Neural cell (in vitro differentiated cells): ENCODE data around the gene RBPJL. TPM values are rescaled to one million over a fixed set of nuclear protein-coding genes. Genes with fewer than 3 reads are reported as not detected.

ENCODE experiments used
- H2AFZ ChIP-seq: fragments of 200-600, 300-800 bp; sonication (generic), shearing (Covaris generic); 2 replicates; pipeline ENCODE4 v1.6.0; 2014; ENCODE audit warnings: low read depth, mild to moderate bottlenecking, antibody characterized with exemption, low read length, moderate library complexity
- H3F3A ChIP-seq: fragments of 200-600 bp; shearing (Covaris generic); 2 replicates; pipeline ENCODE4 v1.6.1; 2016; ENCODE audit warnings: mild to moderate bottlenecking, moderate library complexity, mixed read lengths, antibody characterized with exemption, low read length; ENCODE audit not compliant: insufficient read depth, poor library complexity, severe bottlenecking
- H3K27ac ChIP-seq: fragments of 200-600, 300-800 bp; sonication (generic), shearing (Covaris generic); 2 replicates; pipeline ENCODE4 v1.5.1; 2014; ENCODE audit warnings: mild to moderate bottlenecking, low read length, moderate library complexity
- H3K27me3 ChIP-seq: fragments of 300-800, 200-600 bp; sonication (generic), shearing (Covaris generic); 2 replicates; pipeline ENCODE4 v1.6.0; 2014; ENCODE audit warnings: mild to moderate bottlenecking, low read depth, low read length, moderate library complexity; ENCODE audit not compliant: insufficient read depth
- H3K36me3 ChIP-seq: fragments of 300-800, 200-600 bp; sonication (generic), shearing (Covaris generic); 2 replicates; pipeline ENCODE4 v1.5.1; 2014; ENCODE audit warnings: mild to moderate bottlenecking, antibody characterized with exemption, low read length, moderate library complexity; ENCODE audit not compliant: insufficient read depth
- H3K4me2 ChIP-seq: fragments of 300-800, 200-600 bp; sonication (generic), shearing (Covaris generic); 2 replicates; pipeline ENCODE4 v1.6.0; 2014; ENCODE audit warnings: mild to moderate bottlenecking, low read length
- H3K4me3 ChIP-seq: fragments of 300-800, 200-600 bp; sonication (generic), shearing (Covaris generic); 2 replicates; pipeline ENCODE4 v1.5.1; 2014; ENCODE audit warnings: mild to moderate bottlenecking, low read length, moderate library complexity
- H3K79me2 ChIP-seq: fragments of 200-600 bp; shearing (Covaris generic); replicated peaks from 2 replicates; pipeline ENCODE4 v1.6.0; 2014; ENCODE audit warnings: mild to moderate bottlenecking, low read length, moderate library complexity; ENCODE audit not compliant: insufficient read depth
- H3K9ac ChIP-seq: fragments of 300-800, 200-600 bp; sonication (generic), shearing (Covaris generic); 2 replicates; pipeline ENCODE4 v1.6.1; 2016; ENCODE audit warnings: mild to moderate bottlenecking, low read length, mixed read lengths
- H3K9me2 ChIP-seq: fragments of 200-600 bp; shearing (Covaris generic); 2 replicates; pipeline ENCODE4 v1.6.1; 2016; ENCODE audit warnings: mild to moderate bottlenecking, low read length, mixed read lengths; ENCODE audit not compliant: insufficient read depth
- H3K9me3 ChIP-seq: fragments of 200-600, 300-800 bp; sonication (generic), shearing (Covaris generic); 2 replicates; pipeline ENCODE4 v1.6.1; 2016; ENCODE audit warnings: mild to moderate bottlenecking, mixed run types, low read length, moderate library complexity, mixed read lengths
- H4K20me1 ChIP-seq: fragments of 200-600 bp; shearing (Covaris generic); 2 replicates; pipeline ENCODE4 v1.6.1; 2016; ENCODE audit warnings: mild to moderate bottlenecking, mixed run types; ENCODE audit not compliant: insufficient read depth
- CTCF ChIP-seq: fragments of 450-650 bp; IDR thresholded peaks from 2 replicates; pipeline ENCODE4 v1.5.1; 2014; ENCODE audit warnings: antibody characterized with exemption, mild to moderate bottlenecking, moderate library complexity; ENCODE audit not compliant: poor library complexity, severe bottlenecking
- EP300 ChIP-seq: fragments of 450-650 bp; conservative IDR thresholded peaks from 2 replicates; pipeline ENCODE4 v1.6.1; 2014; ENCODE audit warnings: antibody characterized with exemption, mild to moderate bottlenecking, moderate library complexity; ENCODE audit not compliant: poor library complexity, severe bottlenecking
- EZH2 ChIP-seq: fragments of 200-600, 300-800 bp; shearing (Covaris generic), sonication (generic); IDR thresholded peaks from 2 replicates; pipeline ENCODE4 v1.6.1; 2014; ENCODE audit warnings: antibody characterized with exemption, low read length, borderline replicate concordance, mild to moderate bottlenecking; ENCODE audit not compliant: insufficient read depth, poor library complexity, severe bottlenecking
- MXI1 ChIP-seq: fragments of 450-650 bp; conservative IDR thresholded peaks from 2 replicates; pipeline ENCODE4 v1.6.1; 2014; ENCODE audit warnings: antibody characterized with exemption, mild to moderate bottlenecking; ENCODE audit not compliant: poor library complexity, severe bottlenecking
- POLR2AphosphoS5 ChIP-seq: IDR thresholded peaks from 2 replicates; pipeline ENCODE4 v1.6.1; 2012
- RAD21 ChIP-seq: fragments of 450-650 bp; conservative IDR thresholded peaks from 2 replicates; pipeline ENCODE4 v1.6.1; 2014; ENCODE audit warnings: antibody characterized with exemption, mild to moderate bottlenecking, moderate library complexity
- SMC3 ChIP-seq: fragments of 450-650 bp; conservative IDR thresholded peaks from 2 replicates; pipeline ENCODE4 v1.6.1; 2014; ENCODE audit warnings: antibody characterized with exemption, mild to moderate bottlenecking, moderate library complexity; ENCODE audit not compliant: poor library complexity
- TAF1 ChIP-seq: IDR thresholded peaks from 2 replicates; pipeline ENCODE4 v1.6.1; 2012; ENCODE audit warnings: low read depth
- polyA plus RNA-seq: library from polyadenylated mRNA; depleted of rRNA; stranded (reverse); fragments of >200 nt; gene quantifications from 2 replicates; pipeline ENCODE4 v1.2.3, GENCODE V29; 2014
- TF ChIP-seq, protein P1 (sequence below): IDR thresholded peaks from 2 replicates; pipeline ENCODE4 v1.6.1; 2012; ENCODE audit warnings: borderline replicate concordance

RBPJL gene
- polyA plus RNA-seq, 1 donor from 2014 or later: not detected

DNA sequence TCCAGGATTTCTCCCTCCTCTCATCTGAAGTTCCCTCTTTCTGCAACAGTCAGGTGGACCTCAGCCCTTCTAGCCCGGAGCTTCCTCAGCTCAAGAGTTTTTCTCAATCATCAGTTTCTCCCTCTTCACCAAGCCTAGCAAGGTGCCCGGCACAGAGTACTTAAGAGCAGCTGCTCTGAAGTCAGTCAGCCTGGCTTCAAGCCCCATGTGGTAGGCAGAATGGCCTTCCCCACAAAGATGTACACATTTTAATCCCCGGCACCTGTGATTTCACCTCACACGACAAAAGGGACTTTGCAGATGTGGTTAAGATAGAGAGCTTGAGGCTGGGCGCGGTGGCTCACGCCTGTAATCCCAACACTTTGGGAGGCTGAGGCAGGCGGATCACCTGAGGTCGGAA, 15.1 kb upstream of the RBPJL start:
- no peaks in the 10 kb centered on the region for H3K36me3 ChIP-seq
- H3F3A ChIP-seq: no peaks in the 10 kb centered on the region
- peaks cover 14% of the 10 kb centered on the region for H3K27me3 ChIP-seq
- no peak overlapping the region for H3K4me3 ChIP-seq
- H3K9me3 ChIP-seq: peaks cover 3% of the 10 kb centered on the region
- no peaks in the 10 kb centered on the region for H3K79me2 ChIP-seq
- no peak overlapping the region for H3K4me2 ChIP-seq
- no peaks in the 10 kb centered on the region for H3K9me2 ChIP-seq
- no peak for TF ChIP-seq SMC3
- no peak for TF ChIP-seq MXI1
- TF ChIP-seq EP300: no peak
- no peak for TF ChIP-seq CTCF
- no peak for TF ChIP-seq EZH2
- no peak for TF ChIP-seq POLR2AphosphoS5
- no peak for TF ChIP-seq RAD21
- TF ChIP-seq TAF1: no peak
- TF ChIP-seq, protein P1, sequence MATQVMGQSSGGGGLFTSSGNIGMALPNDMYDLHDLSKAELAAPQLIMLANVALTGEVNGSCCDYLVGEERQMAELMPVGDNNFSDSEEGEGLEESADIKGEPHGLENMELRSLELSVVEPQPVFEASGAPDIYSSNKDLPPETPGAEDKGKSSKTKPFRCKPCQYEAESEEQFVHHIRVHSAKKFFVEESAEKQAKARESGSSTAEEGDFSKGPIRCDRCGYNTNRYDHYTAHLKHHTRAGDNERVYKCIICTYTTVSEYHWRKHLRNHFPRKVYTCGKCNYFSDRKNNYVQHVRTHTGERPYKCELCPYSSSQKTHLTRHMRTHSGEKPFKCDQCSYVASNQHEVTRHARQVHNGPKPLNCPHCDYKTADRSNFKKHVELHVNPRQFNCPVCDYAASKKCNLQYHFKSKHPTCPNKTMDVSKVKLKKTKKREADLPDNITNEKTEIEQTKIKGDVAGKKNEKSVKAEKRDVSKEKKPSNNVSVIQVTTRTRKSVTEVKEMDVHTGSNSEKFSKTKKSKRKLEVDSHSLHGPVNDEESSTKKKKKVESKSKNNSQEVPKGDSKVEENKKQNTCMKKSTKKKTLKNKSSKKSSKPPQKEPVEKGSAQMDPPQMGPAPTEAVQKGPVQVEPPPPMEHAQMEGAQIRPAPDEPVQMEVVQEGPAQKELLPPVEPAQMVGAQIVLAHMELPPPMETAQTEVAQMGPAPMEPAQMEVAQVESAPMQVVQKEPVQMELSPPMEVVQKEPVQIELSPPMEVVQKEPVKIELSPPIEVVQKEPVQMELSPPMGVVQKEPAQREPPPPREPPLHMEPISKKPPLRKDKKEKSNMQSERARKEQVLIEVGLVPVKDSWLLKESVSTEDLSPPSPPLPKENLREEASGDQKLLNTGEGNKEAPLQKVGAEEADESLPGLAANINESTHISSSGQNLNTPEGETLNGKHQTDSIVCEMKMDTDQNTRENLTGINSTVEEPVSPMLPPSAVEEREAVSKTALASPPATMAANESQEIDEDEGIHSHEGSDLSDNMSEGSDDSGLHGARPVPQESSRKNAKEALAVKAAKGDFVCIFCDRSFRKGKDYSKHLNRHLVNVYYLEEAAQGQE: no peak
- no peak overlapping the region for H3K9ac ChIP-seq
- no peak overlapping the region for H3K27ac ChIP-seq
- H4K20me1 ChIP-seq: no peaks in the 10 kb centered on the region
- no peak overlapping the region for H2AFZ ChIP-seq

GRCh38 chr20:45292343-45292742, 14.3 kb upstream of the RBPJL start:
- Histone ChIP-seq H3K4me3 (no peak overlapping the region), H3K4me2 (no peak overlapping the region)

More at GRCh38 chr20:45292343-45292742, 14.3 kb upstream of the RBPJL start:
- no peak overlapping the region for H3K9ac ChIP-seq
- no peaks in the 10 kb centered on the region for H3K36me3 ChIP-seq
- TF ChIP-seq SMC3 (no peak), POLR2AphosphoS5 (no peak)
- H3K9me2 ChIP-seq: no peaks in the 10 kb centered on the region
- H4K20me1 ChIP-seq: no peaks in the 10 kb centered on the region
- no peak overlapping the region for H2AFZ ChIP-seq
- peaks cover 14% of the 10 kb centered on the region for H3K27me3 ChIP-seq
- H3K79me2 ChIP-seq: no peaks in the 10 kb centered on the region
- H3F3A ChIP-seq: no peaks in the 10 kb centered on the region
- no peak overlapping the region for H3K27ac ChIP-seq
- peaks cover 3% of the 10 kb centered on the region for H3K9me3 ChIP-seq
